Skeletal muscle tissue (tissue), 4 donors: ENCODE measurements around the gene KLF5. TPM values are rescaled to one million over a fixed set of nuclear protein-coding genes. Genes with fewer than 3 reads are reported as not detected.
"Not testable (repeated sequence)": the region's sequence is repeated elsewhere in the genome, so short reads cannot be mapped to it uniquely, and the experiment has no call there.

Source experiments
- H3K27ac ChIP-seq: one replicate; pipeline ENCODE4 v1.7.0; 2013; ENCODE audit warnings: mild to moderate bottlenecking, low read depth, low read length, inconsistent platforms
- H3K27me3 ChIP-seq, 3 donors: one replicate each; pipeline ENCODE4 v1.7.0; 2013; ENCODE audit warnings: low read length in 3 of 3; ENCODE audit not compliant: control insufficient read depth in 3 of 3, insufficient read depth in 3 of 3
- H3K36me3 ChIP-seq, 3 donors: one replicate each; pipeline ENCODE4 v1.7.0; 2013; ENCODE audit warnings: low read length in 3 of 3; ENCODE audit not compliant: control insufficient read depth in 3 of 3, insufficient read depth in 3 of 3
- H3K4me1 ChIP-seq, 3 donors: one replicate each; pipeline ENCODE4 v1.7.0; 2013; ENCODE audit warnings: low read length in 3 of 3, mild to moderate bottlenecking in 3 of 3; ENCODE audit not compliant: control insufficient read depth in 3 of 3, insufficient read depth in 3 of 3
- H3K4me3 ChIP-seq, 3 donors: one replicate each; pipeline ENCODE4 v1.7.0; 2013; ENCODE audit warnings: low read length in 3 of 3
- H3K9ac ChIP-seq, 3 donors: one replicate each; pipeline ENCODE4 v1.7.0; 2013; ENCODE audit warnings: low read length in 3 of 3, mild to moderate bottlenecking in 3 of 3, moderate library complexity in 2 of 3, low read depth in 1 of 3
- H3K9me3 ChIP-seq, 3 donors: one replicate each; pipeline ENCODE4 v1.7.0; 2013; ENCODE audit warnings: low read length in 3 of 3; ENCODE audit not compliant: control insufficient read depth in 3 of 3
- total RNA-seq: library from RNA; depleted of rRNA; stranded (reverse); fragments of >200 nt; gene quantifications from one replicate; pipeline ENCODE4 v1.2.3, GENCODE V29; 2014
- donor health status: Osteomylitis.

The KLF5 gene
- total RNA-seq, 1 donor from 2014 or later: 11.0 TPM

DNA sequence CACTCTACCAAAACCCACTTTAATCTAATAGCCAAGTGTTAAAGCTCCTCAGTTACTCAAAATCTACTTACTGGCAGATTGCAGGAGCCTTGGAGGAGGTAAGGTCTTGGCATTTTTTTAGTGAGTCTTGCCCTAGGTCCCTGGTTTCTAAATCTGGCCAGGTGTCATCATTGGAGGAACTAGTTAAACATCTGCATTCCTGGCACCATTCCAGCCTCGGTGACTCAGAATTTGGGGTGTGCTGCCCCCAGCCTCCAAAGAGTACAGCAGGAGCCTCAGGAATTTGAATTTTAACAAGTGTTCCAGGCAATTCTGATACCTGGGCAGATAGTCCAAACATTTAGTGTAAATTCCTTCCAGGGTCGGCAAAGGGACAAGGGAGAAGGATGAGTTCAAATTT is 37.4 kb downstream of the KLF5 start:
- H3K9ac ChIP-seq: no peak overlapping the region
- no peak overlapping the region for H3K4me3 ChIP-seq
- no peak overlapping the region for H3K27ac ChIP-seq
- H3K4me1 ChIP-seq: no peaks in the 10 kb centered on the region
- H3K27me3 ChIP-seq: no peaks in the 10 kb centered on the region
- no peaks in the 10 kb centered on the region for H3K36me3 ChIP-seq
- H3K9me3 ChIP-seq: no peaks in the 10 kb centered on the region

DNA sequence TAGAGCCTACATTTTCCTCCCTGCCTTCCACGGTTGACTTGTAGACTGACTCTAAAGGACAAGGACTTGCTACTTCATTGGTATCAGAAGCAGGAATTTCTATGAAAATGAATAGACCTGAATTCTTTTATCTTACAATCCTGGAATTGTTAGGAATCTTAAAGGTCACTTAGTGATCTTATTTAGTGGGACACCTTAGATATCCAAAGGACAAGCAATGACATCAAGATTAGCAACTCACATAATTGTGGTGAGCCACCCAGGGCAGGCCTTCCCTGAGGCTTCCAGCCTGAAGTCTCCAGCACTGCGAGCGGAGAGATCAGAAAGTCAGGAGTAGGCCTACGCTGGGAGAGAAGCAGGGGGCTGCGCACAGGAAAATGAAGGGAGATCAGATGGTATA is 37.8 kb downstream of the KLF5 start:
- Histone ChIP-seq H3K4me3 (no peak overlapping the region), H3K27ac (no peak overlapping the region), H3K36me3 (no peaks in the 10 kb centered on the region)

DNA sequence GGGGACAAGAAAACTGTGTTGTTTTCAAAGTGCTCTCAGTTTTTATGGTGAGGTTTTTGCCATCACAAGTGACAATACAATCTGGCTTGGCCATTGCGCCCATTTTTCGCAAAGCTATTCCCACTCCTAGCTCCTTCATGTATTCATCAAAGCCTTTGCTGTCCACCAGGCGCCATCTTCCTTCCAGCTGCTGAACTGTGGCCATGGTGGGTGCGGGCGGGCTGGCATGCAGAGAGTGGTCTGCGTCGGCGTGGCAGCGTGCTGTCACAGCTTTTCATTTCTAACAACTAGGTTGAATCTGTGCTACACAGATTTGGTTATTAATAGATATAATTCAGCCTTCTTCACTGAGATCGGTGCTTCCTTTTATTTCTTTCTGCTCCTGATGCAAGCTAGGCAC is 42.0 kb downstream of the KLF5 start:
- H3K9ac ChIP-seq, H3K4me3 ChIP-seq, H3K27me3 ChIP-seq, H3K36me3 ChIP-seq, H3K4me1 ChIP-seq, H3K27ac ChIP-seq, H3K9me3 ChIP-seq: not testable (repeated sequence)

More for the DNA sequence above, 37.8 kb downstream of the KLF5 start:
- H3K9me3 ChIP-seq: no peaks in the 10 kb centered on the region
- H3K27me3 ChIP-seq: no peaks in the 10 kb centered on the region
- no peaks in the 10 kb centered on the region for H3K4me1 ChIP-seq
- no peak overlapping the region for H3K9ac ChIP-seq

DNA sequence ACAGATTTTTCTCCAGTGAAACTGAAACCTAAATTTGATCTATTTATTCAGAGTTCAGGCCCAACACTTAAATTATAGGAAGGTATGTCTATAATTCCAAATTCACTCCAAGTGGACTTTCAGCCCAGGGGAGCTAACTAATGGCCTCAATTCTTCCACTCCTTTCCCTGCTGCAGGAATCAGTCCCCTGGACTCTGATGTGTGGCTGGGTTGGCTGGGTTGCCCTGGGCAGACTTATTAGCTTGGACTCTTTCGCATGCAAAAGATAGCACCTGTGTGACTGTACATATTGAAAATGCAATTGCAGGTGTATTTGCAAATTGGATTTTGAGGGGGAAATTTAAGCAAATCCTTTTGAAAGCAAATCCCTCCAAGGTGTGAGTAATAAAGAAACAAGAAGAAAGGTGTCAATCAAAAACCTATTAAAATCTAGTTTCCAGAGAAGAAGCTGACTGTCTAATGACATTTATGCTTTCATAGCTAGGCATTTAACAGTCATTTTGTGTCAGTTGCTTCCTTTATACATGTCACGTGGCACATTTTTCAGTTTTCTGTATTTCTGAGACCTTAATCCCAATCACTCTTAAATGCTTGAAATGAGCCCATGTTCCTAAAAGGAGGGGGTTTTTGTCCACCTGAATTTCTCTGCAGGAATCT is 42.7 kb downstream of the KLF5 start:
- H3K27ac ChIP-seq: no peak overlapping the region
- H3K27me3 ChIP-seq: no peaks in the 10 kb centered on the region
- H3K9me3 ChIP-seq: no peaks in the 10 kb centered on the region
- H3K4me1 ChIP-seq: no peaks in the 10 kb centered on the region
- H3K9ac ChIP-seq: no peak overlapping the region
- H3K36me3 ChIP-seq: no peaks in the 10 kb centered on the region
- H3K4me3 ChIP-seq: no peak overlapping the region

DNA sequence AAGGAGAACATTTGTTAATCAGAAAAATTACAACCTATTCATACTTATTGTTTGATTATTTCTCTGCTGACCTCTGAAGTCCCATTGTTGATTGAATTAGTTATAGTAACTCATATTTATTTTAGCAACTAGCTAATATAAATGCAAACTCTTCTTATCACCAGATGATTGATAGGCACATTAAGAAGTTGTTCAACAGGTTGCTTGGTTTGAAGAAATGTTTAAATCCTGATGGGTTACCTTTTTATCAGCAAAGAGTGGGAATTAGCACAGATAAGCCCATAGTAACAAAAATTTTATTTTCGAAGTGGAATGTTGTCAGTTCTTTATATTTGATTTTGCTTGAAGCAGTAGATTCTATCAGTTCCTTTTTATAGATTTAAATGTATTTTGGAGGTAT is 44.4 kb downstream of the KLF5 start:
- no peaks in the 10 kb centered on the region for H3K9me3 ChIP-seq
- H3K4me1 ChIP-seq: no peaks in the 10 kb centered on the region
- H3K27ac ChIP-seq: no peak overlapping the region
- no peak overlapping the region for H3K9ac ChIP-seq
- no peak overlapping the region for H3K4me3 ChIP-seq
- H3K27me3 ChIP-seq: no peaks in the 10 kb centered on the region
- H3K36me3 ChIP-seq: no peaks in the 10 kb centered on the region

DNA sequence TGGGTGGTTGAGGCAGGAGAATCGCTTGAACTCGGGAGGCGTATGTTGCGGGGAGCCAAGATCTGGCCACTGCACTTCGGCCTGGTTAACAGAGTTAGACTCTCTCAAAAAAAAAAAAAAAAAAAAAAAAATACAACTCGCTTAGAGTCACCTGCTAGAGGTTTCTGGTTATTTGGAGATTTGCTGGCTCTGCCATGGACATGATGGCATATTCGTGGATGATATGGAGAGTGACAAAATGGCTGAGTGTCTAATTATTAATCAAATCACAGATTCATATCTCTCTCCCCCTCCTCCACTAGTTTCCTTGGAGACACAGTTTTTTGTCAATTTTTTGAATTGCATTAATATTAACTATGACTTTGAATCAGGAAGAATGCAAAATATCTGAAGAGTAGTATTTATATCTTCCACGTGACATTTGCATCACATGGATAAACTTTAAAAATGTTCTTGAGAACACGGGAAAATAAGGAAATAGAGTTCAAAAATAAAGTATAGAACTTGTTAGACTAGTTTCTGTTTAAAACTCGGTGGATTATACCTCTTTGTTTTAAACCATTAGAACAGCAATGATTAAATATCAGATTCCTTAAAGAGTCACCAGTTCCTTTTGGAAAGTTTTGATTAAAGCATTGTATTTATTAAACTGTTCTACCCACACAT is 47.8 kb downstream of the KLF5 start:
- no peak overlapping the region for H3K4me3 ChIP-seq
- no peaks in the 10 kb centered on the region for H3K9me3 ChIP-seq
- H3K36me3 ChIP-seq: no peaks in the 10 kb centered on the region
- no peak overlapping the region for H3K27ac ChIP-seq
- no peaks in the 10 kb centered on the region for H3K27me3 ChIP-seq
- no peaks in the 10 kb centered on the region for H3K4me1 ChIP-seq
- H3K9ac ChIP-seq: no peak overlapping the region

DNA sequence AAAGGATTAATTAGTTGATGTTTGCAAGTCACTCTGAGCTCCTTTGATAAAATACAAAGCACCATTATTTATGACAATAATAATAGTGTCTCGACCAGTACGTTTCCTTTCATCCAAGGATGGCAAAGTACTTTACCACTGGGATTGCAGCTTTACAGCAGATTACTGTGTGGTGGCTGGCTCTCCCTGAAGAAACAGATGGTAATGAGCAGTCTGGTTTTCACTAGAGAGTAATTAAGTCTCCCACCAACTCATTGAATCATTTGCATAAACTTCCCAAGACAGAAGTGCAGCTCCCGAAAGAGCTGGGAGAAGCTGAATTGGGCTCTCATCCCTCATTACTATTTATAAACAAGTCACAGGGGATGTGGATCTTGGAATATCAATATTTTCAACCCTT is 48.7 kb downstream of the KLF5 start:
- Histone ChIP-seq H3K4me1 (no peaks in the 10 kb centered on the region), H3K4me3 (no peak overlapping the region), H3K9ac (no peak overlapping the region), H3K27me3 (no peaks in the 10 kb centered on the region), H3K27ac (no peak overlapping the region), H3K36me3 (no peaks in the 10 kb centered on the region), H3K9me3 (no peaks in the 10 kb centered on the region)

DNA sequence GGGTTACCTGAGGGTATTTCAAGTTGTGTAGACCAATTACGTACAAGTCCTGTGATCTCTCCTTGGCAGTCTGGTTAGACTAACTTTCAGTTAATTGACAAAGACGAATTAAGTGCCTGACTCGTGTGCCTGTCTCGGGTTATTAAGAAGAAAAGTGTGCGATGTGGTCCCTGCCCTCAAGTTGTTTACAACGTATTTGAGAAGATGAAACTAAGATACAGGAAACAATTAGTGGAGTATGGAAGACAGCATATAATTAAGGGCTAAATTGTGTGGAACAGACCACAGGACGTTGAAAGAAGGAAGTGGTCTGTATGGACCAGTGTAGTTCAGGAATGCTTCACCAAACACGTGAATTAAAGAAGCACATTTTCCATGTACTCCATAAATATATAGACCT is 49.2 kb downstream of the KLF5 start:
- Histone ChIP-seq H3K27ac (no peak overlapping the region), H3K4me1 (no peaks in the 10 kb centered on the region), H3K27me3 (no peaks in the 10 kb centered on the region), H3K9me3 (no peaks in the 10 kb centered on the region), H3K9ac (no peak overlapping the region), H3K36me3 (no peaks in the 10 kb centered on the region), H3K4me3 (no peak overlapping the region)

DNA sequence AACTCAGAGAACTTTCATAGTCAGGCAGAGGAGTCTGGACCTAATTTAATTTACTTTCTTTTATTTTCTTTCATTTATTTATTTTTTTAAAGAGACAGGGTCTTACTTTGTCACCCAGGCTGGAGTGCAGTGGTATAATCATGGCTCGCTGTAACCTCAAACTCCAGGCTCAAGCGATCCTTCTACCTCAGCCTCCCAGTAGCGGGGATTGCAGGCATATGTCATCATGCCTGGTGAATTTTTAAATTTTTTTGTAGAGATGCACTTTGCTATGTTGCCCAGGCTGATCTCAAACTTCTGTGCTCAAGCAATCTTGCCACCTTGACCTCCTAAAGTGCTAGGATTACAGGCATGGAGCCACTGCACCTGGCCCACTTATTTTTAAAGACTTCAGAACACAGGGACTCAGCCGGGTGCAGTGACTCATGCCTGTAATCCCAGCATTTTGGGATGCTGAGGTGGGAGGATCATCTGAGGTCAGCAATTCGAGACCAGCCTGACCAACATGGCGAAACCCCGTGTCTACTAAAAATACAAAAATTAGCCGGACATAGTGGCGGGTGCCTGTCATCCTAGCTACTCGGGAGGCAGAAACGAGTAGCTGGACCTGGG is 50.6 kb downstream of the KLF5 start:
- Histone ChIP-seq H3K27me3 (no peaks in the 10 kb centered on the region), H3K27ac (no peak overlapping the region), H3K4me1 (no peaks in the 10 kb centered on the region), H3K4me3 (no peak overlapping the region), H3K9me3 (no peaks in the 10 kb centered on the region), H3K36me3 (no peaks in the 10 kb centered on the region), H3K9ac (no peak overlapping the region)

DNA sequence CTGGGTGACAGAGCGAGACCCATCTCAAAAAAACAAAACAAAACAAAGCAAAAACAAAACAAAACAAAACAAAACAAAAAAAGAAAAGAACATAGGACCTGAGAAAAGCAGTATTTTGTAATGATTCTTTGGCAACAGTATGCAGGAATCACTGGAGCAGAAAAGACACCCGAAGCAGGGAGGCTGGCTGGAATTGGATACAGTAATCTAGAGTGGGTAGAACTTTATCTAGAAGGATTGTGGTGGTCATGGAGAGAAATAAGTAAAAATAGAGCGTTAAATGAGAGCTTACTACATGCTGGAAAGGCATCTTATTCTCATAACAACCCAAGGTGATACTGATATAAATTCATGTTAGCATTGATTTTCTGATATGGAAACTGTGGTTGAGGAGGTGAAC is 51.2 kb downstream of the KLF5 start:
- Histone ChIP-seq H3K9me3 (no peaks in the 10 kb centered on the region), H3K27ac (no peak overlapping the region), H3K4me3 (no peak overlapping the region), H3K27me3 (no peaks in the 10 kb centered on the region), H3K36me3 (no peaks in the 10 kb centered on the region), H3K9ac (no peak overlapping the region), H3K4me1 (no peaks in the 10 kb centered on the region)
